HG03108 (cell line): Measurements from ENCODE around the gene GRIK1.
A peak's percentile ranks its signal among the peaks of the same experiment; 100 is the strongest.

Experiments used
- ATAC-seq: cut with Tn5 transposase; IDR thresholded peaks from one replicate; pipeline ENCODE4 v1.9.1; 2021; ENCODE audit warnings: moderate library complexity; ENCODE audit not compliant: unreplicated experiment

Gene GRIK1

DNA sequence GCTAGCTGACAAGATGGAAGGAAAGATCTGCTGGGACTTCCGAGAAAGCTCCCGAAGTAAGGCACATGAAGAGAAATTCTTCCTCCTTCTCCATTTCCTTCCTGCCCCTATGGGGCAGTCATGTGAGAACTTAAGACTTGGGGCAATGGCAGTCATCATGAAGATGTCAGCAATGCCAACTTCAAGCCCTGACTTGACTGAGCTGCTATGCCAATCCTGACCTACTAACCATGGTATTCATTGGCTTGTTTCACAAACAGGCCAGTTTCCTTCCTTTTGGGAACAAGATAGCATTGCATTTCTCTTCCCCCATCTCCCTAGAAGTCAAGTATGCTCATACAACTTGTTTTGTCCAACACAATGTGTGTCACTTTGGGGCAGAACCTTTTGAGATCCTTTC is 25.5 kb downstream of the GRIK1 start:
- no peak for ATAC-seq

DNA sequence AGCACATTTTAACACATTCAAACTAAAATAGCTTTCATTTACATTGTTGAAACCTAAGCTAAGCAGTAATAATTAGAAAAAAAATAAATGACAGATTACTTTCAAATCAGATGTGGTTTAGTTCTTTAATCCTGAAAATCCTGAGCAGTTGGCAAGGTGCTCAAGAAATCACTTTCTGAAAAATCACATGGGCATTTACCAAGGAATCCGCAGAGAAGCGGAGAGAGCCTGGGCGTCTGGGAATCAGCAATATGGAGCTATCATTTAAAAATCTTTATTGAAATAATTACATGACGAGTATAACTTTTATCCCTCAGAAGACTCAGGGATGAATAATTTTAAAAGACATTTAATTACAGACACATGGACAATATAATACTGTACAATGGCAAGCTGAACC is 30.2 kb downstream of the GRIK1 start:
- ATAC-seq: no peak

GRCh38 chr21:29904359-29905282 is 35.2 kb downstream of the GRIK1 start:
- ATAC-seq: no peak

DNA sequence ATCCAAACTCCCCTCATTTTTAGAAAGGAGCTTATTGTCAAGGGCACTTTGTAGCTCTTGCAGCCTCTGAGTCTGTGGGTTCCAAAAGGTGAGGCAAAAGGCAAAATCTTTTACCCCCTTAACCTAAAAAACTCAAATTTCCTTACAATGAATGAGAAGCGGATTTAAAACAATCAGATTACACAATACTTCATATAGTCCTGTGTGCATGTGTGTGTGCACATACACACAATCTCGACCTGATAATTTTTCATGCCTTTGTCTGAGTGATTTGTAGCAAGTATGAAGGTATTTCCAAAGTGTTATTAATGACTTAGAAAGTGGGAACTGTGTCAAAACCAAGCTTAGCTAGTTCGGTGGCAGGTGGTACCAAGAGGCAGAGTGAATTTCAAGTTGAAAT is 42.9 kb downstream of the GRIK1 start:
- ATAC-seq: no peak

GRCh38 chr21:29893687-29894086 is 46.1 kb downstream of the GRIK1 start:
- ATAC-seq: no peak

GRCh38 chr21:29892379-29892778 is 47.4 kb downstream of the GRIK1 start:
- ATAC-seq: no peak

DNA sequence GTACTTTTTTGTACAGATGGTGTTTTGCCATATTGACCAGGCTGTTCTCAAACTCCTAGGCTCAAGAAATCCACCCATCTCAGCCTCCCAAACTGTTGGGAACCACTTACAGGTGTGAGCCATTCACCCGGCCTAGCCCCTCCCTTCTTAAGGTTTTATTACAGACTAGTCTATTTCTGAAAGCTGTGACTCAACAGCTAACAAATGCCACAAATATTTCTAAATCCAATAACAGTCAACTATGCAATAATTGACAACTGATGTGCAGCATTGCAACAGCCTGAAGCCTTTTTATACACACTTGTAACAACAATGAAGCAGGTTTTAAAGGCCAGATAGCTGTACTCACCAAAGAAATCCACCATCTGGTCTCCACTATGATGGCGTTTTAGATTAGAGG is 51.4 kb downstream of the GRIK1 start:
- ATAC-seq: no peak

- ATAC-seq: no peak
These were observed 52.3 kb downstream of the GRIK1 start for GRCh38 chr21:29887313-29888009.

DNA sequence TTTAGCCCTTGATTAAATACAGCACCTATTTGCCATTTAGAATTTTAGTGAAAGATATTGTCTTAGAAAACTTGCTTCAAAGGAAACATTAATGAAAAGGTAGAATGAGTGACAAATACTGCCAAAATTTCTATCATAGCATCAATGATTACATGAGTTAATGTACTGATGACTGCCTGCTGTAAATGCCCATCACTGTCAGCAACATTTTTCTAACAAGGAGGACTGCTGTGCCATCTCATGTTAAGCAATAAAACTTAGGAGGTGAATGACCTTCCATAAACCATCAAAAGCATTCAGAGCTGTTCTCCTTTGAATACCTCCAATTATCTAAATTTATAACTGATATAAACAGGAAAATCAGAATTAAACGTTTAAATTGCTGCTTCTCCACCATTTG is 54.3 kb downstream of the GRIK1 start:
- no peak for ATAC-seq

DNA sequence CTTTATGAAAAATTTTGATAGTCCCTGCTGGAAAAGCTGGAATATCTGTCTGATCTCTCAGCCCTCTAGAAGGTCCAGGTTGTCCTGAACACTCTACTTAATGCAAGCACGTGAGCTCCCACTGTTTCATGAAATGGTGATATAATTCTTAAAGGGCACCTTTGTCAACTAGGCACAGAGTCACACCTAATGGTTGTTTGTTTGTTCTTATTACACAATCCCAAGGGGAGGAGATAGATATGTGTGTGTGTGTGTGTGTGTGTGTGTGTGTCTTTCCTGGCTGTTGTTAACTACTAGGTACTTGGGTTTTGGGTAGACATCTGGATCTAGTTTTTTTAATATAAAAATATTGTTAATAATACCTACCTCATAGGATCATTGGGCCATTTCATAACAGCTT is 63.9 kb downstream of the GRIK1 start:
- ATAC-seq: no peak

- ATAC-seq: no peak
These were observed 64.6 kb downstream of the GRIK1 start for GRCh38 chr21:29875036-29875716.

DNA sequence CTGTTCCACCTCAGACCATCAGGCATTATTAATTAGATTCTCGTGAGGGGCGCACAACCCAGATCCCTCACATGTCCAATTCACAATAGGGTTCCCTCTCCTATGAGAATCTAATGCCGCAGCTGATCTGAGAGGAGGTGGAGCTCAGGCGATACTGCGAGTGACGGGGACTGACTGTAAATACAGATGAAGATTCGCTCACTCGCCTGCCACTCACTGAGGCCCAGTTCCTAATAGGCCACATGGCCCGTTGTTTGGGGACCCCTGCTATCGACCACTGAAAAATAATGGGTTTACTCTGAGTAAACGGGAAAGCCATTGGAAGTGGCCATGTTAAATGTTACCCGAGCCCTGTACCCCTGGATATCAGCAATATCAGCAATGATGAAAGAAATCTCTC is 65.9 kb downstream of the GRIK1 start:
- ATAC-seq: no peak

GRCh38 chr21:29870814-29871213 is 69.0 kb downstream of the GRIK1 start:
- no peak for ATAC-seq

GRCh38 chr21:29867796-29868195 is 72.0 kb downstream of the GRIK1 start:
- no peak for ATAC-seq

- ATAC-seq: no peak
These were observed 79.5 kb downstream of the GRIK1 start for GRCh38 chr21:29860346-29860745.

GRCh38 chr21:29857150-29857549 is 82.6 kb downstream of the GRIK1 start:
- ATAC-seq: no peak

DNA sequence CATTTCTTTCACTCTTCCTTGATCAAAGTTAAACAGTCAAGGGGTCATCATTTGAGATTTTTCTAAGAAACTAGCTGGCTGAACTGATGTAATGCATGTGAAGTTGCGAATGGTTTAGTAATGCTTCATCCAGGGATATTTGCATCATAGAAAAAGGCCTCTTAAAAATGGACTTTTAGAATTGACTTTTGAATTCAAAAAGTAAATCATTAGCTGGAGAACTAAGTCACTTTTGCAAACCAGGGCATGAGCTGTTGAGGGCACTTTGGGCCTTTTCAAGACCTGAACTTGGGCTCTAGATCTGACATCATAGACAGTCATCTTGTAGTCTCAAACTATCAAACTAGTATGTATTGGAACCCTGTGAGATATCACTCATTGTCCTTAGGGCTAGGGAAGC is 85.0 kb downstream of the GRIK1 start:
- ATAC-seq: no peak

DNA sequence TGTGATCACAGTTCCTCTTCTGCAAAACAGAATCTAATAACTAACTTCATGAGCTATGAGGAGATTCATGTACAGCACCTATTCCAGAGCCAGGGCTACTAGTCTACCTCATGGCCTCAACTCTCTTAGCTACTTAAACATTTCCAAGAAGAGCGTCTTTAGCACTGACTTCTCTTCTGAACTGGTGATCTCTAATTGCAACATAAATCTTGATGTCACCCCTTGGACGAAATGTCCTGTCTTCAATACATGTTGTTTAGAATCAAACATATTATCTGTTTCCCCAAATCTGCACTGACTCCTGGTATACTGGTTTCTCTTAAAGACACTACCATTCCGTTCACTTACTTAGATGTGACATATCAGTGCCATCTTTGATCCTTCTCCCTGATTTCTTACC is 88.2 kb downstream of the GRIK1 start:
- ATAC-seq: no peak

DNA sequence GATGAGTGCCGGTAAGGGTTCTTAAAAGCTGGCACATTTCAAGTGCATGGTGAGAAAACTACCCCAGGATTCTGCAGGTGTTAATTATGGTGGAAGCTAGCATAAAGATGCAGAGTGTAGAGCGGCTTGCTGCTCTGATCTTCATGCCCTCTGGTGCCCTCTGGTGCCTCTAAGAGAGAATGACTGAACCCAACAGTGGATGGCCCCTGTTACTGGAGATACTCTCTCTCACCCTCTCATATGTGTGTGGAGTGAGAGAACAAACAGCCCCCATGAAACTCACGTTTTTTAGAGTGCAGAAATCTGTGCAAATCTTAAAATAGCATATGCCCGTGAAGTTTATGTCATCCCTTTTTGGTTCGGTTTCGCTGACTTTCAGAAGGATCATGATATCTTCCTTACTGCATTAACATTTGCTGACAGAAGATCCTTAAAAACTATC is 90.0 kb downstream of the GRIK1 start:
- peak; percentile 91 for ATAC-seq

- ATAC-seq: no peak
These were observed 96.0 kb downstream of the GRIK1 start for GRCh38 chr21:29843804-29844203.

GRCh38 chr21:29834617-29835016 is 105.2 kb downstream of the GRIK1 start:
- no peak for ATAC-seq

DNA sequence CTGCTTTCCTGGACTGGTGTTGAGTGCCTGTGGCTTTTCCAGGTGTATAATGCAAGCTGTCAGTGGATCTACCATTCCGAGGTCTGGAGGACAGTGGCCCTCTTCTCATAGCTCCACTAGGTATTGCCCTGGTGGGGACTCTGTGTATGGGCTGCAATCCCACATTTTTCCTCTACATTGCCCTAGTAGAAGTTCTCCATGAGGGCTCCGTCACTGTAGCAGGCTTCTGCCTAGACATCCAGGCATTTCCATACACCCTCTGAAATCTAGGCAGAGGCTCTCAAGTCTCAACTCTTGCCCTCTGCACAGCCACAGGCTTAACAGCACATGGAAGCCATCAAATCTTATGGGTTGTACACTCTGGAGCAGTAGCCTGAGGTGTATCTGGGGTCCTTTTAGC is 107.6 kb downstream of the GRIK1 start:
- no peak for ATAC-seq
